Ishikawa (cell line): ENCODE results near the gene MRPL27.

Source experiments
- CEBPB ChIP-seq: IDR thresholded peaks from 2 replicates; pipeline ENCODE4 v1.6.1; 2012
- CREB1 ChIP-seq: IDR thresholded peaks from 2 replicates; pipeline ENCODE4 v1.6.1; 2012; ENCODE audit warnings: low read depth
- EP300 ChIP-seq: IDR thresholded peaks from 2 replicates; pipeline ENCODE4 v1.6.1; 2012; ENCODE audit warnings: borderline replicate concordance
- RAD21 ChIP-seq: IDR thresholded peaks from 2 replicates; pipeline ENCODE4 v1.6.1; 2012; ENCODE audit warnings: low read depth
- TAF1 ChIP-seq: IDR thresholded peaks from 2 replicates; pipeline ENCODE4 v1.6.1; 2012; ENCODE audit warnings: low read depth, mild to moderate bottlenecking
- TEAD4 ChIP-seq: IDR thresholded peaks from 2 replicates; pipeline ENCODE4 v1.6.1; 2012
- YY1 ChIP-seq: IDR thresholded peaks from 2 replicates; pipeline ENCODE4 v1.6.1; 2012; ENCODE audit warnings: low read depth
- ZBTB7A ChIP-seq: IDR thresholded peaks from 2 replicates; pipeline ENCODE4 v1.6.1; 2012; ENCODE audit warnings: low read depth
- TF ChIP-seq, protein P1 (sequence below): IDR thresholded peaks from 2 replicates; pipeline ENCODE4 v1.6.1; 2012
- TF ChIP-seq, protein P2 (sequence below): IDR thresholded peaks from 2 replicates; pipeline ENCODE4 v1.6.1; 2012; ENCODE audit warnings: low read depth, mild to moderate bottlenecking

DNA sequence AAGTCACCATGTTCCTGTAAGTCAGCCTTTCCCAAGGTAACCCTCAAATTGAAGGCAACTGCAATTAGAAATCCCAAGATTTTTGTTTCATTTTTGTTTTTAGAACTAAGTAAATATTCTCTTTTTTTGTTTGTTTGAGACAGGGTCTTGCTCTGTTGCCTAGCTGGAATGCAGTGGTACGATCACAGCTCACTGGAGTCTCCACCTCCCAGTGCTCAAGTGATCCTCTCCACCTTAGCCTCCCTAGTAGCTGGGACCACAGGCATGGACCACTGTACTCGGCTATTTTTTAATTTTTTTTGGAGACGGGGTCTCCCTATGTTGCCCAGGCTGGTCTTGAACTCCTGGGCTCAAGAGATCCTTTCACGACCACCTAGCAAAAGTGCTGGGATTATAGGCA lies 34.9 kb upstream of the MRPL27 start:
- TF ChIP-seq ZBTB7A: no peak
- TF ChIP-seq, protein P1, sequence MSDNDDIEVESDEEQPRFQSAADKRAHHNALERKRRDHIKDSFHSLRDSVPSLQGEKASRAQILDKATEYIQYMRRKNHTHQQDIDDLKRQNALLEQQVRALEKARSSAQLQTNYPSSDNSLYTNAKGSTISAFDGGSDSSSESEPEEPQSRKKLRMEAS: no peak
- peak; percentile 35; the same call in 1 of the 2 replicates for TF ChIP-seq TEAD4
- TF ChIP-seq RAD21: no peak
- TF ChIP-seq, protein P2, sequence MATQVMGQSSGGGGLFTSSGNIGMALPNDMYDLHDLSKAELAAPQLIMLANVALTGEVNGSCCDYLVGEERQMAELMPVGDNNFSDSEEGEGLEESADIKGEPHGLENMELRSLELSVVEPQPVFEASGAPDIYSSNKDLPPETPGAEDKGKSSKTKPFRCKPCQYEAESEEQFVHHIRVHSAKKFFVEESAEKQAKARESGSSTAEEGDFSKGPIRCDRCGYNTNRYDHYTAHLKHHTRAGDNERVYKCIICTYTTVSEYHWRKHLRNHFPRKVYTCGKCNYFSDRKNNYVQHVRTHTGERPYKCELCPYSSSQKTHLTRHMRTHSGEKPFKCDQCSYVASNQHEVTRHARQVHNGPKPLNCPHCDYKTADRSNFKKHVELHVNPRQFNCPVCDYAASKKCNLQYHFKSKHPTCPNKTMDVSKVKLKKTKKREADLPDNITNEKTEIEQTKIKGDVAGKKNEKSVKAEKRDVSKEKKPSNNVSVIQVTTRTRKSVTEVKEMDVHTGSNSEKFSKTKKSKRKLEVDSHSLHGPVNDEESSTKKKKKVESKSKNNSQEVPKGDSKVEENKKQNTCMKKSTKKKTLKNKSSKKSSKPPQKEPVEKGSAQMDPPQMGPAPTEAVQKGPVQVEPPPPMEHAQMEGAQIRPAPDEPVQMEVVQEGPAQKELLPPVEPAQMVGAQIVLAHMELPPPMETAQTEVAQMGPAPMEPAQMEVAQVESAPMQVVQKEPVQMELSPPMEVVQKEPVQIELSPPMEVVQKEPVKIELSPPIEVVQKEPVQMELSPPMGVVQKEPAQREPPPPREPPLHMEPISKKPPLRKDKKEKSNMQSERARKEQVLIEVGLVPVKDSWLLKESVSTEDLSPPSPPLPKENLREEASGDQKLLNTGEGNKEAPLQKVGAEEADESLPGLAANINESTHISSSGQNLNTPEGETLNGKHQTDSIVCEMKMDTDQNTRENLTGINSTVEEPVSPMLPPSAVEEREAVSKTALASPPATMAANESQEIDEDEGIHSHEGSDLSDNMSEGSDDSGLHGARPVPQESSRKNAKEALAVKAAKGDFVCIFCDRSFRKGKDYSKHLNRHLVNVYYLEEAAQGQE: no peak
- no peak for TF ChIP-seq EP300
- no peak for TF ChIP-seq CREB1
- TF ChIP-seq YY1: no peak
- TF ChIP-seq CEBPB: no peak
- TF ChIP-seq TAF1: no peak
